Dendritic cell treated with granulocyte-macrophage colony-stimulating factor and Interleukin-4, amounts not matched to agents 40 ng/mL and 50 ng/mL, for 4 days (primary cell): Measurements from ENCODE around the gene WARS2.
"Not testable (repeated sequence)": the region's sequence is repeated elsewhere in the genome, so short reads cannot be mapped to it uniquely, and the experiment has no call there.

Source experiments
- H3K27ac Mint-ChIP-seq: one replicate; pipeline ENCODE4 v1.8.0; 2022; ENCODE audit warnings: mild to moderate bottlenecking, mixed read lengths
- H3K27me3 Mint-ChIP-seq: one replicate; pipeline ENCODE4 v1.8.0; 2022; ENCODE audit warnings: mild to moderate bottlenecking, mixed read lengths
- H3K36me3 Mint-ChIP-seq: one replicate; pipeline ENCODE4 v1.8.0; 2022; ENCODE audit warnings: low read depth, mixed read lengths
- H3K4me1 Mint-ChIP-seq: one replicate; pipeline ENCODE4 v1.8.0; 2022; ENCODE audit warnings: low read depth, mixed read lengths
- H3K4me3 Mint-ChIP-seq: one replicate; pipeline ENCODE4 v1.8.0; 2022; ENCODE audit warnings: mild to moderate bottlenecking, moderate library complexity, mixed read lengths
- H3K9me3 Mint-ChIP-seq: one replicate; pipeline ENCODE4 v1.8.0; 2022; ENCODE audit warnings: mixed read lengths
- intact Hi-C: fragments of 100-400 bp; cut with micrococcal nuclease; formaldehyde crosslinking; loops from one replicate; pipeline ENCODE4 v1.15.0; 2022

WARS2 gene

GRCh38 chr1:119156761-119157160 lies 16.3 kb upstream of the WARS2 start:
- intact Hi-C loops, H3K4me3 Mint-ChIP-seq, H3K4me1 Mint-ChIP-seq, H3K27ac Mint-ChIP-seq, H3K27me3 Mint-ChIP-seq: not testable (repeated sequence)
- peaks cover 90% of the 10 kb centered on the region for H3K36me3 Mint-ChIP-seq
- H3K9me3 Mint-ChIP-seq, result peaks cover 19% of the 10 kb centered on the region

- intact Hi-C loops, H3K27me3 Mint-ChIP-seq, H3K27ac Mint-ChIP-seq, H3K4me1 Mint-ChIP-seq, H3K4me3 Mint-ChIP-seq: not testable (repeated sequence)
- peaks cover 19% of the 10 kb centered on the region for H3K9me3 Mint-ChIP-seq
- peaks cover 95% of the 10 kb centered on the region for H3K36me3 Mint-ChIP-seq
Observed at GRCh38 chr1:119155069-119155468, 14.6 kb upstream of the WARS2 start.

- Mint-ChIP-seq H3K36me3 (peaks cover 74% of the 10 kb centered on the region), H3K4me1 (peaks cover 12% of the 10 kb centered on the region), H3K9me3 (peaks cover 8% of the 10 kb centered on the region), H3K4me3 (no peak overlapping the region), H3K27ac (no peak overlapping the region), H3K27me3 (no peaks in the 10 kb centered on the region)
- intact Hi-C loops, result no loop called here
Observed at GRCh38 chr1:119150150-119150549, 9.7 kb upstream of the WARS2 start.

- Mint-ChIP-seq H3K36me3 (peaks cover 49% of the 10 kb centered on the region), H3K4me3 (no peak overlapping the region), H3K27me3 (no peaks in the 10 kb centered on the region), H3K9me3 (no peaks in the 10 kb centered on the region), H3K4me1 (peaks cover 21% of the 10 kb centered on the region), H3K27ac (no peak overlapping the region)
- intact Hi-C loops, result no loop called here
Observed at GRCh38 chr1:119147661-119148090, 7.2 kb upstream of the WARS2 start.

- intact Hi-C loops, result no loop called here
- Mint-ChIP-seq H3K4me1 (peaks cover 23% of the 10 kb centered on the region), H3K9me3 (no peaks in the 10 kb centered on the region), H3K36me3 (peaks cover 41% of the 10 kb centered on the region), H3K4me3 (no peak overlapping the region), H3K27me3 (no peaks in the 10 kb centered on the region), H3K27ac (no peak overlapping the region)
Observed at GRCh38 chr1:119146466-119146865, 6.0 kb upstream of the WARS2 start.

- Mint-ChIP-seq H3K27me3 (no peaks in the 10 kb centered on the region), H3K27ac (no peak overlapping the region), H3K4me1 (peaks cover 19% of the 10 kb centered on the region), H3K4me3 (no peak overlapping the region), H3K9me3 (no peaks in the 10 kb centered on the region), H3K36me3 (peaks cover 27% of the 10 kb centered on the region)
- intact Hi-C loops, result loop anchor here (5.0 kb wide), 1 partner anchor 502 kb away; the partner anchor contains the start of gene ZNF697
Observed at GRCh38 chr1:119144813-119145212, 4.4 kb upstream of the WARS2 start.

- Mint-ChIP-seq H3K27ac (no peak overlapping the region), H3K27me3 (no peaks in the 10 kb centered on the region), H3K4me3 (no peak overlapping the region), H3K36me3 (peaks cover 24% of the 10 kb centered on the region), H3K9me3 (no peaks in the 10 kb centered on the region), H3K4me1 (peaks cover 11% of the 10 kb centered on the region)
- intact Hi-C loops, result loop anchor here (5.0 kb wide), 1 partner anchor 504 kb away; the partner anchor contains the start of gene ZNF697
Observed at GRCh38 chr1:119143706-119144105, 3.3 kb upstream of the WARS2 start.

- Mint-ChIP-seq H3K27ac (no peak overlapping the region), H3K4me1 (peaks cover 11% of the 10 kb centered on the region), H3K27me3 (no peaks in the 10 kb centered on the region), H3K4me3 (no peak overlapping the region), H3K36me3 (peaks cover 3% of the 10 kb centered on the region), H3K9me3 (no peaks in the 10 kb centered on the region)
- intact Hi-C loops, result loop anchor here (2.0 to 5.0 kb wide), 2 partner anchors 506 to 1213 kb away; partner anchors contain the start of genes GDAP2, WDR3 and ZNF697
Observed at GRCh38 chr1:119141660-119142059, 1.2 kb upstream of the WARS2 start.

- no peak overlapping the region for H3K4me3 Mint-ChIP-seq
- no peak overlapping the region for H3K27ac Mint-ChIP-seq
- H3K4me1 Mint-ChIP-seq, result peaks cover 11% of the 10 kb centered on the region
- H3K9me3 Mint-ChIP-seq, result no peaks in the 10 kb centered on the region
- intact Hi-C loops, result loop anchor here (2.0 to 5.0 kb wide), 2 partner anchors 506 to 1212 kb away; partner anchors contain the start of genes GDAP2, WDR3 and ZNF697
- no peaks in the 10 kb centered on the region for H3K36me3 Mint-ChIP-seq
- H3K27me3 Mint-ChIP-seq, result no peaks in the 10 kb centered on the region
Observed at GRCh38 chr1:119141020-119141424, 569 bp upstream of the WARS2 start.

GRCh38 chr1:119139857-119140176 lies 636 bp downstream of the WARS2 start:
- Mint-ChIP-seq H3K4me3 (no peak overlapping the region), H3K27me3 (no peaks in the 10 kb centered on the region)
- intact Hi-C loops, result loop anchor here (2.0 to 5.0 kb wide), 2 partner anchors 507 to 1211 kb away; partner anchors contain the start of genes GDAP2, WDR3 and ZNF697

GRCh38 chr1:119139403-119139802 lies 1.1 kb downstream of the WARS2 start:
- H3K27ac Mint-ChIP-seq, result no peak overlapping the region
- no peaks in the 10 kb centered on the region for H3K36me3 Mint-ChIP-seq
- H3K9me3 Mint-ChIP-seq, result no peaks in the 10 kb centered on the region
- H3K4me3 Mint-ChIP-seq, result no peak overlapping the region
- intact Hi-C loops, result no loop called here
- no peaks in the 10 kb centered on the region for H3K27me3 Mint-ChIP-seq
- H3K4me1 Mint-ChIP-seq, result peaks cover 11% of the 10 kb centered on the region

More at GRCh38 chr1:119139857-119140176, 636 bp downstream of the WARS2 start:
- Mint-ChIP-seq H3K4me1 (peaks cover 11% of the 10 kb centered on the region), H3K9me3 (no peaks in the 10 kb centered on the region), H3K36me3 (no peaks in the 10 kb centered on the region), H3K27ac (no peak overlapping the region)

GRCh38 chr1:119136401-119136800 lies 4.1 kb downstream of the WARS2 start:
- Mint-ChIP-seq H3K9me3 (no peaks in the 10 kb centered on the region), H3K4me1 (no peaks in the 10 kb centered on the region), H3K27ac (no peak overlapping the region), H3K36me3 (peaks cover 8% of the 10 kb centered on the region), H3K27me3 (no peaks in the 10 kb centered on the region), H3K4me3 (no peak overlapping the region)
- intact Hi-C loops, result no loop called here

GRCh38 chr1:119133987-119134386 lies 6.5 kb downstream of the WARS2 start:
- H3K36me3 Mint-ChIP-seq, result peaks cover 8% of the 10 kb centered on the region
- intact Hi-C loops, result no loop called here
- no peaks in the 10 kb centered on the region for H3K4me1 Mint-ChIP-seq
- no peaks in the 10 kb centered on the region for H3K9me3 Mint-ChIP-seq
- H3K27me3 Mint-ChIP-seq, result no peaks in the 10 kb centered on the region
- no peak overlapping the region for H3K27ac Mint-ChIP-seq
- H3K4me3 Mint-ChIP-seq, result no peak overlapping the region

GRCh38 chr1:119132179-119132578 lies 8.3 kb downstream of the WARS2 start:
- H3K9me3 Mint-ChIP-seq, result no peaks in the 10 kb centered on the region
- no peak overlapping the region for H3K27ac Mint-ChIP-seq
- H3K27me3 Mint-ChIP-seq, result no peaks in the 10 kb centered on the region
- H3K36me3 Mint-ChIP-seq, result peaks cover 8% of the 10 kb centered on the region
- H3K4me3 Mint-ChIP-seq, result no peak overlapping the region
- intact Hi-C loops, result no loop called here
- no peaks in the 10 kb centered on the region for H3K4me1 Mint-ChIP-seq

GRCh38 chr1:119125874-119126273 lies 14.6 kb downstream of the WARS2 start:
- H3K4me1 Mint-ChIP-seq, result no peaks in the 10 kb centered on the region
- peaks cover 19% of the 10 kb centered on the region for H3K9me3 Mint-ChIP-seq
- intact Hi-C loops, result loop anchor here (10.0 kb wide), 1 partner anchor 69 kb away; no protein-coding TSS in a partner anchor
- no peaks in the 10 kb centered on the region for H3K27me3 Mint-ChIP-seq
- no peak overlapping the region for H3K27ac Mint-ChIP-seq
- no peak overlapping the region for H3K4me3 Mint-ChIP-seq
- H3K36me3 Mint-ChIP-seq, result peaks cover 16% of the 10 kb centered on the region
